Adrenal gland (tissue), 5 donors: Measurements from ENCODE around the gene TTC27.

Experiments
- POLR2A ChIP-seq, 2 donors: fragments of 450-650 bp; IDR thresholded peaks; one replicate each; pipeline ENCODE4 v1.6.1; 2017; ENCODE audit warnings: antibody characterized with exemption in 2 of 2, mild to moderate bottlenecking in 2 of 2, moderate library complexity in 1 of 2
- TF ChIP-seq, protein P1 (sequence below), 6 experiments: fragments of 450-650 bp in 4 of 6; fragments of 200-600 bp in 2 of 6; sonication (generic) in 1 of 6; IDR thresholded peaks; 1 replicate in 5 of 6; 2 replicates in 1 of 6; pipeline versions ENCODE4 v1.5.1 to v1.8.0; 2016 to 2021; ENCODE audit warnings: antibody characterized with exemption in 6 of 6, mild to moderate bottlenecking in 2 of 6, moderate library complexity in 1 of 6
- donor health status: DM: no; HTN: no; CAD: no.

DNA sequence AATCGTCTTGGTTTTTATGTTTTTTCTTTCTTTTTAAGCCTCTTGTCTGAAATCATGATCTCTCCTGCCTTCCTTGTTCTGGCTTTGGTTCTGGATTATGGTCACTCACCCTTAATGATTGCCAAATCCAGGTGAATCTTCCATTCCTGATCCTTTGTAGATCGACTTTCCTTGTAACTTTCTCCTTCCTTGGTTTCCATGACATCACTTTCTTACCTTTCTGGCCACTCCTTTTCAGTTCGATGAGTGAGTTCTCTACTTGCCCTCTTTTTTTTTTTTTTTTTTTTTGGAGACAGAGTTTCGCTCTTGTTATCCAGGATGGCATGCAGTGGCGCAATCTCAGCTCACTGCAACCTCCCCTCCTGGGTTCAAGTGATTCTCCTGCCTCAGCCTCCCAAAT, 179.8 kb downstream of the TTC27 start:
- no peak for TF ChIP-seq POLR2A (IDR thresholded peaks at IDR 0.05)
- TF ChIP-seq, protein P1, sequence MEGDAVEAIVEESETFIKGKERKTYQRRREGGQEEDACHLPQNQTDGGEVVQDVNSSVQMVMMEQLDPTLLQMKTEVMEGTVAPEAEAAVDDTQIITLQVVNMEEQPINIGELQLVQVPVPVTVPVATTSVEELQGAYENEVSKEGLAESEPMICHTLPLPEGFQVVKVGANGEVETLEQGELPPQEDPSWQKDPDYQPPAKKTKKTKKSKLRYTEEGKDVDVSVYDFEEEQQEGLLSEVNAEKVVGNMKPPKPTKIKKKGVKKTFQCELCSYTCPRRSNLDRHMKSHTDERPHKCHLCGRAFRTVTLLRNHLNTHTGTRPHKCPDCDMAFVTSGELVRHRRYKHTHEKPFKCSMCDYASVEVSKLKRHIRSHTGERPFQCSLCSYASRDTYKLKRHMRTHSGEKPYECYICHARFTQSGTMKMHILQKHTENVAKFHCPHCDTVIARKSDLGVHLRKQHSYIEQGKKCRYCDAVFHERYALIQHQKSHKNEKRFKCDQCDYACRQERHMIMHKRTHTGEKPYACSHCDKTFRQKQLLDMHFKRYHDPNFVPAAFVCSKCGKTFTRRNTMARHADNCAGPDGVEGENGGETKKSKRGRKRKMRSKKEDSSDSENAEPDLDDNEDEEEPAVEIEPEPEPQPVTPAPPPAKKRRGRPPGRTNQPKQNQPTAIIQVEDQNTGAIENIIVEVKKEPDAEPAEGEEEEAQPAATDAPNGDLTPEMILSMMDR (IDR thresholded peaks at IDR 0.05): no peak
